HepG2 (cell line): ENCODE results near the gene DDAH2. TPM values are rescaled to one million over a fixed set of nuclear protein-coding genes. Genes with fewer than 3 reads are reported as not detected.

Source experiments
- DZIP1 ChIP-seq: sonication (generic); formaldehyde crosslinking; IDR thresholded peaks from 2 replicates; pipeline ENCODE4 v1.5.0; 2020; ENCODE audit warnings: mild to moderate bottlenecking, missing genetic modification reagents
- ZFP36 ChIP-seq: fragments of 150-350 bp; IDR thresholded peaks from 2 replicates; pipeline ENCODE4 v1.6.1; 2018; ENCODE audit warnings: borderline replicate concordance, low read length, low read depth; ENCODE audit not compliant: partially characterized antibody
- ZNF180 ChIP-seq: sonication (generic); formaldehyde crosslinking; IDR thresholded peaks from 2 replicates; pipeline ENCODE4 v1.4.0; 2020; ENCODE audit warnings: low read depth, missing genetic modification reagents, borderline replicate concordance
- ZNF232 ChIP-seq: sonication (generic); formaldehyde crosslinking; IDR thresholded peaks from 2 replicates; pipeline ENCODE4 v1.4.0; 2020; ENCODE audit warnings: missing genetic modification reagents, borderline replicate concordance
- ZNF256 ChIP-seq: sonication (generic); formaldehyde crosslinking; conservative IDR thresholded peaks from 2 replicates; pipeline ENCODE4 v1.4.0; 2020; ENCODE audit warnings: missing genetic modification reagents
- ZNF512 ChIP-seq: sonication (generic); formaldehyde crosslinking; IDR thresholded peaks from 2 replicates; pipeline ENCODE4 v1.4.0; 2020; ENCODE audit warnings: mild to moderate bottlenecking, missing genetic modification reagents
- ZNF737 ChIP-seq: sonication (generic); formaldehyde crosslinking; IDR thresholded peaks from 2 replicates; pipeline ENCODE4 v1.5.0; 2020; ENCODE audit warnings: missing genetic modification reagents, mild to moderate bottlenecking, borderline replicate concordance
- ZSCAN9 ChIP-seq: IDR thresholded peaks from 2 replicates; pipeline ENCODE4 v1.6.1; 2016; ENCODE audit warnings: borderline replicate concordance
- polyA plus RNA-seq, 8 experiments: library from polyadenylated mRNA; depleted of rRNA in 3 of 8; stranded (reverse) in 7 of 8; unstranded in 1 of 8; fragments of >200 nt; fragmentation: Illumina TruSeq in 4 of 8; extraction: Trizol in 4 of 8; gene quantifications; 2 replicates each; pipeline versions ENCODE4 v1.2.1 to v1.2.3, GENCODE V29; 2011 to 2016; ENCODE audit warnings: low read depth in 4 of 8, missing spikeins in 1 of 8, mixed read lengths in 1 of 8; ENCODE audit not compliant: insufficient read depth in 1 of 8
- total RNA-seq, 5 experiments: library from RNA; depleted of rRNA; stranded (reverse); fragments of >200 nt; fragmentation: Illumina TruSeq; extraction: Trizol; gene quantifications; 2 replicates each; pipeline ENCODE4 v1.2.3, GENCODE V29; 2016; ENCODE audit warnings: low read depth in 1 of 5
- TF ChIP-seq, protein P1 (sequence below), 2 experiments: sonication (generic) in 1 of 2; formaldehyde crosslinking in 1 of 2; IDR thresholded peaks; 2 replicates each; pipeline versions ENCODE4 v1.4.0 to v1.6.1; 2016 to 2020; ENCODE audit warnings: borderline replicate concordance in 1 of 2, low read depth in 1 of 2, mild to moderate bottlenecking in 1 of 2, missing genetic modification reagents in 1 of 2
- TF ChIP-seq, protein P2 (sequence below): sonication (generic); formaldehyde crosslinking; IDR thresholded peaks from 2 replicates; pipeline ENCODE4 v1.4.0; 2020; ENCODE audit warnings: missing genetic modification reagents
- TF ChIP-seq, protein P3 (sequence below): sonication (generic); formaldehyde crosslinking; IDR thresholded peaks from 2 replicates; pipeline ENCODE4 v1.5.0; 2020; ENCODE audit warnings: missing genetic modification reagents

Gene DDAH2
- total and polyA plus RNA-seq, 2 of the 13 experiments (the other 11 are each of a cell fraction or from before 2014, with no cell fraction given), result 16.4 to 21.1 TPM

- TF ChIP-seq, protein P1, sequence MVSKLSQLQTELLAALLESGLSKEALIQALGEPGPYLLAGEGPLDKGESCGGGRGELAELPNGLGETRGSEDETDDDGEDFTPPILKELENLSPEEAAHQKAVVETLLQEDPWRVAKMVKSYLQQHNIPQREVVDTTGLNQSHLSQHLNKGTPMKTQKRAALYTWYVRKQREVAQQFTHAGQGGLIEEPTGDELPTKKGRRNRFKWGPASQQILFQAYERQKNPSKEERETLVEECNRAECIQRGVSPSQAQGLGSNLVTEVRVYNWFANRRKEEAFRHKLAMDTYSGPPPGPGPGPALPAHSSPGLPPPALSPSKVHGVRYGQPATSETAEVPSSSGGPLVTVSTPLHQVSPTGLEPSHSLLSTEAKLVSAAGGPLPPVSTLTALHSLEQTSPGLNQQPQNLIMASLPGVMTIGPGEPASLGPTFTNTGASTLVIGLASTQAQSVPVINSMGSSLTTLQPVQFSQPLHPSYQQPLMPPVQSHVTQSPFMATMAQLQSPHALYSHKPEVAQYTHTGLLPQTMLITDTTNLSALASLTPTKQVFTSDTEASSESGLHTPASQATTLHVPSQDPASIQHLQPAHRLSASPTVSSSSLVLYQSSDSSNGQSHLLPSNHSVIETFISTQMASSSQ (IDR thresholded peaks at IDR 0.05; ENCODE audit: low read depth), result peak; percentile 88
- TF ChIP-seq, protein P1 (CRISPR knock-in tag; IDR thresholded peaks at IDR 0.05; ENCODE audit: borderline replicate concordance), result peak; percentile 85
- TF ChIP-seq, protein P2, sequence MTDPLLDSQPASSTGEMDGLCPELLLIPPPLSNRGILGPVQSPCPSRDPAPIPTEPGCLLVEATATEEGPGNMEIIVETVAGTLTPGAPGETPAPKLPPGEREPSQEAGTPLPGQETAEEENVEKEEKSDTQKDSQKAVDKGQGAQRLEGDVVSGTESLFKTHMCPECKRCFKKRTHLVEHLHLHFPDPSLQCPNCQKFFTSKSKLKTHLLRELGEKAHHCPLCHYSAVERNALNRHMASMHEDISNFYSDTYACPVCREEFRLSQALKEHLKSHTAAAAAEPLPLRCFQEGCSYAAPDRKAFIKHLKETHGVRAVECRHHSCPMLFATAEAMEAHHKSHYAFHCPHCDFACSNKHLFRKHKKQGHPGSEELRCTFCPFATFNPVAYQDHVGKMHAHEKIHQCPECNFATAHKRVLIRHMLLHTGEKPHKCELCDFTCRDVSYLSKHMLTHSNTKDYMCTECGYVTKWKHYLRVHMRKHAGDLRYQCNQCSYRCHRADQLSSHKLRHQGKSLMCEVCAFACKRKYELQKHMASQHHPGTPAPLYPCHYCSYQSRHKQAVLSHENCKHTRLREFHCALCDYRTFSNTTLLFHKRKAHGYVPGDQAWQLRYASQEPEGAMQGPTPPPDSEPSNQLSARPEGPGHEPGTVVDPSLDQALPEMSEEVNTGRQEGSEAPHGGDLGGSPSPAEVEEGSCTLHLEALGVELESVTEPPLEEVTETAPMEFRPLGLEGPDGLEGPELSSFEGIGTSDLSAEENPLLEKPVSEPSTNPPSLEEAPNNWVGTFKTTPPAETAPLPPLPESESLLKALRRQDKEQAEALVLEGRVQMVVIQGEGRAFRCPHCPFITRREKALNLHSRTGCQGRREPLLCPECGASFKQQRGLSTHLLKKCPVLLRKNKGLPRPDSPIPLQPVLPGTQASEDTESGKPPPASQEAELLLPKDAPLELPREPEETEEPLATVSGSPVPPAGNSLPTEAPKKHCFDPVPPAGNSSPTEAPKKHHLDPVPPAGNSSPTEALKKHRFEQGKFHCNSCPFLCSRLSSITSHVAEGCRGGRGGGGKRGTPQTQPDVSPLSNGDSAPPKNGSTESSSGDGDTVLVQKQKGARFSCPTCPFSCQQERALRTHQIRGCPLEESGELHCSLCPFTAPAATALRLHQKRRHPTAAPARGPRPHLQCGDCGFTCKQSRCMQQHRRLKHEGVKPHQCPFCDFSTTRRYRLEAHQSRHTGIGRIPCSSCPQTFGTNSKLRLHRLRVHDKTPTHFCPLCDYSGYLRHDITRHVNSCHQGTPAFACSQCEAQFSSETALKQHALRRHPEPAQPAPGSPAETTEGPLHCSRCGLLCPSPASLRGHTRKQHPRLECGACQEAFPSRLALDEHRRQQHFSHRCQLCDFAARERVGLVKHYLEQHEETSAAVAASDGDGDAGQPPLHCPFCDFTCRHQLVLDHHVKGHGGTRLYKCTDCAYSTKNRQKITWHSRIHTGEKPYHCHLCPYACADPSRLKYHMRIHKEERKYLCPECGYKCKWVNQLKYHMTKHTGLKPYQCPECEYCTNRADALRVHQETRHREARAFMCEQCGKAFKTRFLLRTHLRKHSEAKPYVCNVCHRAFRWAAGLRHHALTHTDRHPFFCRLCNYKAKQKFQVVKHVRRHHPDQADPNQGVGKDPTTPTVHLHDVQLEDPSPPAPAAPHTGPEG (CRISPR knock-in tag), result no peak
- TF ChIP-seq, protein P3, sequence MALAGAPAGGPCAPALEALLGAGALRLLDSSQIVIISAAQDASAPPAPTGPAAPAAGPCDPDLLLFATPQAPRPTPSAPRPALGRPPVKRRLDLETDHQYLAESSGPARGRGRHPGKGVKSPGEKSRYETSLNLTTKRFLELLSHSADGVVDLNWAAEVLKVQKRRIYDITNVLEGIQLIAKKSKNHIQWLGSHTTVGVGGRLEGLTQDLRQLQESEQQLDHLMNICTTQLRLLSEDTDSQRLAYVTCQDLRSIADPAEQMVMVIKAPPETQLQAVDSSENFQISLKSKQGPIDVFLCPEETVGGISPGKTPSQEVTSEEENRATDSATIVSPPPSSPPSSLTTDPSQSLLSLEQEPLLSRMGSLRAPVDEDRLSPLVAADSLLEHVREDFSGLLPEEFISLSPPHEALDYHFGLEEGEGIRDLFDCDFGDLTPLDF (CRISPR knock-in tag), result no peak; the same call in 1 of the 2 replicates
- TF ChIP-seq ZNF232 (CRISPR knock-in tag) (peak; percentile 88), ZNF180 (no peak), ZSCAN9 (peak; percentile 29; the same call in 1 of the 2 replicates), DZIP1 (no peak), ZNF256 (CRISPR knock-in tag) (no peak), ZNF737 (no peak), ZNF512 (CRISPR knock-in tag) (no peak), ZFP36 (no peak)
Measured at GRCh38 chr6:31737315-31737990, 8.4 kb upstream of the DDAH2 start (continued).
